Suppressor macrophage (primary cell): ENCODE measurements around the gene CYB5D1.

Experiments used
- DNase-seq, 4 experiments: peaks; one replicate each; pipeline ENCODE4 v3.0.0-alpha.2; 2020 to 2022

CYB5D1 gene

DNA sequence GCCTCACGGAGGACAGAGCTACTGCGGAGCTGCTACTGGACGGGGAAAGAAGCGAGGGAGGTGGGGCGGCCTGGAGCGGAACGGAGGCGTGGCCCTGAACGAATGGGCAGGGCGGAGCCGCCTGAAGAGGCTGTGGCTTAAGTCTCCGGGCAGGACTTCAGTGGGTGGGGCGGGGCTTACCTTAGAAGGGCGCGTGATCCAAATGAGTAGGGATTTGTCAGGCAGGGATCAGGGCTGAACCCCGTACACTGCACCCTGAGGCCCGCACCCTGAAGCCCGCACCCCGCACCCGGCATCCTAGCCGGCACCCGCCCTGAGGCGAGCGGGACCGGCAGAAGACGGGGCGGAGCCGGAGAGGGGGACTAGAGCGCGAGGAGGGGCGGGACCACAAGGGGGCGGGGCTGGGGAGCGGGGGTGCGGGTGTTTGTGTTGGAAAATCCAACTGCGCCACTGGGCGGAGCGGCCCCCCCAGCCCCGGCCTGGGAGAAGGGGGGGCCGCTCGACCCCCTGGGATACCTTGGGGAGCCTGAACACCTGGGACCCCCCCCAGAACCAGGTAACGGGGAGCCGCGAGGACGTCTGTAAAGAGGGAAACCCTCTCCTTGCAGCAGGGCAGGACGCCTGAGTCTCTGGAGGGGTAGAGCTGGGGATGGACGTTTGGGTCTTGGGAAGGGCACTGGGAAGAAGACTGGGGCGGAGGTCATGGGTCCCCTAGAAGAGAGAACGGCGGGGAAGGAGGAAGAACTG, 23.8 kb upstream of the CYB5D1 start, which contains the start of gene KDM6B:
Gene KDM6B, plus strand, starts transcription at position 423 of the 747 bp plus-strand sequence. CDS start 11,338 bp downstream, outside the sequence.
- peak; percentile 92 to 97 (median 96) for DNase-seq

DNA sequence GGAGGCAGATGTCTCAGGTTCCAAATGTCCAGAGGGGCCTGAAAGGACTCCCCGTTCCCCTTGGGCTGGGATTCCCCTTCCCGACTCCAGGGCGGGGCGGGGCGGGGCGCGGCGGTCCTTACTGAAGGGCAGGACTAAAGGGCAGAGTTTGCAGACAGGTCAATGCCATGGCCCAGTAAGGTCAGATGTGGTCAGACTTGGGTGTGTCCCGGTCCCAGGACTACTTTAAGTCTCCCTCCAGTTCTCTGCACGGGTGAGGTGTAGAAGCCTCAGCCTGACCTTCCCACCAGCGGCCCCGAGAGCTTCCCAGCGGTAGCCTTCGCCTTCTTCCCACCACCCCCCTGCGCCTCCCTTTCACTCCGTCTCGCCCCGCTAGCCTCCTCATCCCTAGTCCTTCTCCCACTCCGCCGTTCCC, 23.3 kb upstream of the CYB5D1 start:
- DNase-seq: peak; percentile 67 to 84 (median 78)

DNA sequence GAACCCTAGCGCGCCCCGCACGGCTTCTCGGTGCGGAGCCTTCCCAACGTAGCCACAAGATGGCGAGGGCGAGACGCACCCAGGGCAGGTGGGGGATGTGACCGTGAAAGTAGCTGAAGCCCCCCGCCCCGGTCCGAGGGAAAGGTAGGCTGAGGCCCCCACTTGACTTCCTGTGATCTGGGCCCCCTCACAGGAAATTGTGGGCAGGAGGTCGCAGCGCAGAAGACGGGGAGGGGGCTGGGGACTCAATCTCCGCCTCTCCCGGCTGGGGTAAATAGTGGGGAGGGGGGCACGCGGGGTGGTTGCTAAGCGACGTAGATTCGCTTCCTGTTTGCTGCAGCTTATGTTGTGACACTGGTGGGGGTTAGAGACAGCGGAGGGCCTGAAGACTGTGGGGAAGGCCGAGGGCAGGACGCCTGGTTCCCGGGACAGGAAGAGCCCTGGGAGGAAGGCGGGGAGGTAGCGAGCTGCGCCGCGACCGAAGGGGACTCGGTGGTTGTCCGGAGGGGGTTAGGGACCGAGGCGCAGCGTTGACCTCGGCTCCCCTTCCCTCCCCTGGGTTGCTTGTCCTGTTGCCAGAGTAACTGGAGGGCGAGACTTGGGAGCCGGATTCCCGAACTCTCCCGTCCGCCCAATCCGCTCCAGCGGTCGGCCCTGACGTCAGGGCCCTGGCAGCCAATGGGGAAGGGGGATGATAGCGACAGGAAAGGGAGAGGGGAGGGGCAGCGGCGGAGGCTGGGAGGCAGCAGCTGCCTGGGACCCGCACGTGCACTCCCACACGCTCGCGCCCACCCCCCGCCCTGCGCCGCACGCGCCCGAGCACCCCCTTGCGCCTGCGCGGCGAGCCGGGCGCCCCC, 22.6 kb upstream of the CYB5D1 start:
- DNase-seq: peak; percentile 96 to 97 (median 97)

DNA sequence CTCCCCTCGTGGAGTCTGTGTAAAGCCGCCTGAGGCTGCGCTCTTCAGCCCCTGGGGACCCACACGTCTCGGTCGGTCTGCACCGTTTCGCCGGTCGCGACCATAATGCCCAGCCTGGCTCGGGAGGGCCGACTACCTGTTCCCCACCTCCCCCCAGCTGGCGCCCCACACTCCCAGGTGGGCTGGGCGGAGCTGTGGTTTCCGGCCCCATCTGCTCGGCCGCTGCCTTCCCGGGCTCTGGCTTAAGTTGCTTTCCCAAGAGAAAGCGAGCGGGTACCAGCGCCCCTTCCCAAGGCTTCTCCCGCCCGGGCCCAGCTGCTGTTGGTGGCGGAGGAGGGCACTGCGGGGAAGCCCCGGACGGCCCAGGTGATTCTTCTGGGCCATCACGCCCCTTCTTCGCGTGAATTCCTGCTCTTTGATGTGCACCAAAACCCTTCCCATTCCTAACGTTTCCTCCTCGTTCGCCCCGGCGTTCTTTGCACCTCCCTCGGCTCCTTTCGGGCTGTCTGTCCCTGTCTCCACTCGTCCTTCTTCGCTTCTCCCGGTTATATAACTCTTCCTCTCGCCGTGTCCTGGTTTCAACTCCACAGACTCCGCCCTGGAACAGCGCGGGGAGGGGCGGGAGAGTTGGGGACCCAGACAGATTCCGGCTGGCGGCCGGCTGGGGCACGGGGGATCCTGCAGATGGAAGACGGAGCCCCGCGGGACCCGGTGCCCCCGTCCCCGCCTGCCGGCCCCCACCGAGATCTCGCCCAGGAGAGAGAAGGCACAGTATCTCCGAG, 21.8 kb upstream of the CYB5D1 start:
- DNase-seq: peak; percentile 65 to 83 (median 80)

DNA sequence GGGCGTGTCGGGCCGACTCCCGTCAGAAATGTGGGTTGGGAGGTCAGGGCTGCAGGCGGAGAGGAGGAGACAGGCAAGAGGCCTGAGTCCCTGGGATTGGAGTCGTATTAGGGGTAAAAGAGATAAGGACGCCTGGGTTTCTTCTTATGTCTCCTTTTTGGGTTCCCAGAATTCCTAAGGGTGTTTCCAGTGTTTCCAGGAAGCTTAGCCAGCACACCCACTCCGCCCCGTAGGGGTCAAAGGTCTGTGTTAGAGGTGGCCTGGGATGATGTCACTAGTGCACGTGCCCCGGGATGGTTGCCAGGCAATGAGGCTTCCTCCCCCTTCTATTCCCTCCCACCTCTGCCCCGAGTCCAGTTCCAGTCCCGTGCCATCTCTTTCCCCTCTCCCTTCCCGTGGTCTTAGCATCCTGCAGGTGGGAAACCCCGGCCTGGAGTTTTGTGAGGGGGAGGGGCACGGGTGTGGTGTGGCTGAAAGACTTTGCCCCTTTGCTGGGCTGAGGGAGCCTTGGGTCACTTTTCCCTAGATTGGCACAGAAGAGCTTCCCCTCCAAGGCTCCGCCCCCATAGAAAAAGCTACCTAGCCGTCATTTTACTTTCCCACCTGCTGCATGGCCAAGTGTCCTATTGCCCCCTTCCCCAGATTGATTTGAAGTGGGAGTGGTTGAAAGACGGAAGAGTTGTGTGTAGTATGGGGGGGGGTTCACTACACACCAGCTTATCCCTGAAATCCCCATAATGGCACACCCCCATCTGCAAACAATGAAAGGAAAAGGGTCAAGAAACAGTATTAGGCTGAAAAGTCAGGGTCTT, 21.0 kb upstream of the CYB5D1 start:
- peak; percentile 91 to 94 (median 92) for DNase-seq

DNA sequence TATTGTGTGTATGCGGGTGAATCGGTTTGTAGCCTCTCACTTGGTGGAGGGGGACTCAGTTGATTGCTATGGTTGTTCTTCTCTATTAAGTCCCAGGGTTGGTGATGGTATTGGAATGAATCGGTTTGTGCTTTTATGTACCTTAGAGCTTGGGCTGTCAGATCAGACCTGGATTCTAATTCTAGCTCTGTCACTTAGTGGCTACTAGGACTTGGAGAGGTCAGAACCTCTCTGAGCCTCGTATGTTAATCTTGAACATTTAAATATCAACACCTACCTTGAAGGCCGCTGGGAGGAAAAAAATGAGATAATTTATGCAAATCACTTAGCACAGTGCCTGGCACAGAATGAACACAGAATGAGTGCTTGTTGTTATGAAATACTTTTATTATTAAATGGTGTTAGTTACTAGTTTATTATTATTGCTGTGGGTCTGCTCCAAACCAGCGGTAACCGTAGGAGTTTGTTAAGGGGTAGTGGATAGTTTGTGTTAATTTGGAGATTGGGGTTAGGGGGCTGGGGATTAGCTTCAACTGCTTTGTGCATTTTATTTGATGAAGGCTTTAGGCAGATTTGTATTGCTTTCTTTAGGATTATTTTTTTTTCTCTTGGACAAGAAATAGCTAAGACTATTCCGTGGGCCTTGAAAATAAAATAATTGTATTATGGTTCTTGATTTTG, 20.3 kb upstream of the CYB5D1 start:
- DNase-seq: peak in 2 of 4 experiments; percentile 19 to 35

DNA sequence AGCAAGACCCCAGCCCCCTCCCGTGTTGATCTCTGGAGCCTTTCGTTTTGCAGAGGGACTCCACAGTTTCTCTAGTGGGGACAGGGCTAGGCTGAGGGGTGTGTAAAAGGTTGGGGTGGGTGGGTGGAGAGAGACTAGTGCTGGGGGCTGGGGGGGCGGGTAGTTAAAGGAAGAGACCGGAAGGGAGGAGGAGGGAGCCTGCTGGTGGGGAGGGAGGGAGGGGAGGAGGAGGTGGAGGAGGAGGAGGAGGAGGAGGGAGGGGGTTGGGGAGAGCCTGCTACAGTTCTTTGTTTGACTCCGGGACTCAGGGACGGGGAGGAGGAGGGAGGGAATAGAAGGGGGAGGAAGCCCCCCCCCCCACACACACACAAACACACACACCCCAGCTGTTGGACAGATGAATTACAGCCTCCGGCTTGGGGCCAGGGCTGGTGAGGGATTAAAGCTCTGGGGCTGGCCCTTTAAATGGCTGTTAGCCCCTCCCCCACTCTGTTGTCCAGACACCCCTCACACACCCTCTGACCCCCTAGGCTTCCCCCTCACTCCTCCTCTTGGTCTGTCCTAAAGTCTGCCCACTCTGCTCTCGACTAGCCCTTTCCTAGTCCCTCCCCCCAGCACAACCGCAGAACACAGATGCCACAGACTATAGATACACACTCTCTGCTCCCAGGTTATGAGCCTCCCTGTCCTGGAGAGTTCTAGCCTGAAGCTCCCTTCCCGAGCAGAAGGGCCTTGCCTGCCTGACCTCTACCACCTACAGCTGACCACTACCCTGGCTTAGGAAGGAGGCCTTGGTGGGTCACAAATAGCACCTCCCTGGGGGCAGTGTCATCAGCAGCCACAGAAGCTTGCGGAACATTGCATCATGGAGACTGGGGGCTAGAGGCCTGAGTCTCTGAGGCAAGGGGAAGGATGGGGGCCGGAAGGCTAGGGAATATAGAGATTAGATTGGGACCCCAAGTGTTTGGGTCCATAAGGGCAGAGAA, 19.4 kb upstream of the CYB5D1 start:
- peak; percentile 34 to 64 (median 58) for DNase-seq

DNA sequence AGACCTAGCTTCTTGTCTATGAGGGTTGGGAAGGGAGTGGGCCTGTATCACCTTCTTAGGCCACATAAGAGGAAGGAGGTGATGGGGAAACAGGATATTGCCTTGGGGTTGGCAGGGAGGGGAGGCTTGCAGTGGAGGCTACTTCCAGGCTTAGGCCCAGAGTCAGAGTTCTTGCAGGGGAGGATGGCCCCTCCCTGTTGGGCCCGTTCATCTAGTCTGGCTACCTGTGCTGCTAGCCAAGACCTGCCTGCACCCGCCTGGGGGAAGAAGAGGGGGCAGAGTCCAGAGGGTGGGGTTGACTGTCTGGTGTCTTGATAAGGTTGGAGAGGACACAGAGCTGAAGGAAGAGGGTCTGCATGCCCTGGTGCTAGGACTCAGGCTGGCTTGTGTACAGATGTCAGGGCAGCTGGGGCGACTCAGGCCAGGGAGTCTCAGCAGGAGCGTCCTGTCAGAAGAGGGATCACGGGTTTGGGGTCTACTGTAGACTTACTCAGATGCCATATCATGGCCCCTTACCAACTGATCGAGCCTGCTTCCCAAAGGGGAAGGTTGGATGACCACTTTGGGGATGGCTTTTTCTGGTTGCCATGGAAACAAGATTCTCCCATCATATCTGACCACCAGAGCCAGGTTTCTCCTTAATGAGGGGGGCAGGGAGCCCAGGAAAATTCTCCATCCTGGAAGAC, 18.5 kb upstream of the CYB5D1 start:
- DNase-seq: peak; percentile 55 to 73 (median 72)

DNA sequence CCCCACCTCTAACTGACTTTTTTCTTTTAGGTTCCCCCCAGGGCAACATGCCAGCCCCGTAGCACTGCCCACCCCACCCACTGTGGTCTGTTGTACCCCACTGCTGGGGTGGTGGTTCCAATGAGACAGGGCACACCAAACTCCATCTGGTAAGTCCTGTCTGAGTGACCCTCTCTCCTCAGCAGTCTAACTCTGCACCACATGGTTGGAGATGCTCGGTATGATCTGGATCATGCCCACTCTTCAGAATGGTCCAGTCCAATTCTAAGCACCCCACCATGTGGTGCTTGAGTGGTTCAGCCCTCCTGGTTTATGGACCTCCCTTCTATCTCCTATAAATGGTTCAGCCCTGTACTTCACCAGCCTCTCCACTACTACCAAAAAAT, 17.9 kb upstream of the CYB5D1 start:
- peak in 2 of 4 experiments; percentile 16 to 44 for DNase-seq

DNA sequence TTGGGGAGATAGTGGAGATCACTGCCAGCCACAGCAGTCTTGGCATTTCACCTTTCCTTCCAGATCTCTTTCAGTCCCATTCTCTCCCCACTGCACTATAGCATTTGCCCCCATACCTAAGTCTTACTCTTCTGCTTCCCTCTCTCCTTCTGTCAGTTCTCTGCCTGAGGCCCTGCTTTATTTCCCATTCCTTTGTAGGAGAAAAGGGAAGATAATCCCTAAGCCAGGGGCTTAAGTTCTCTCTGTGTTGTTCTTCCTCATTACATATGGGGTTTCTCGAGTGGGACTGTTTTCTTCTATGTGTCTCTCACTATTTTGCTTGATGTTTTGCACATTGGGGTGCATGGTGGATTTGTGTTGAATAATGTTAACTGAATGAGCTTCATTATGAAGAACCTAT, 17.4 kb upstream of the CYB5D1 start:
- DNase-seq: peak in 3 of 4 experiments; percentile 18 to 43 (median 33)

DNA sequence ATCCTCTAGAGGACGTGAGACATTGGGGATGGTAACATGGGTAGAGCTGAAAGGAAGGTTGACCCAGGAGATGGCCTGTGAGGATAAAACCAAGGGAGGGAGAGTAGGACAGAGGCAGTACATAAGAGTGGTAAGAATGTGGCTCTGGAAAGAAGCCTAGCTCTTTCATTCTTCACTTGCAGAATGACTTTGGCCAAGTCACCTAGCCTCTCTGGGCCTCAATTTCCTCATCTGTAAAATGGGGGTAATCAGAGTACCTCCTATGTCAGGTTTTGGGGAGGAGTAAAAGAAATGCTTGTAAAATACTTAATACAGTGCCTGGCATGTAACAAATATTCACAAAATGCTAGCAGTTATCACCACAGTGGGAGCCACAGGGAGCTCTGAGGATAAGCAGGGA, 16.9 kb upstream of the CYB5D1 start:
- DNase-seq: no peak

DNA sequence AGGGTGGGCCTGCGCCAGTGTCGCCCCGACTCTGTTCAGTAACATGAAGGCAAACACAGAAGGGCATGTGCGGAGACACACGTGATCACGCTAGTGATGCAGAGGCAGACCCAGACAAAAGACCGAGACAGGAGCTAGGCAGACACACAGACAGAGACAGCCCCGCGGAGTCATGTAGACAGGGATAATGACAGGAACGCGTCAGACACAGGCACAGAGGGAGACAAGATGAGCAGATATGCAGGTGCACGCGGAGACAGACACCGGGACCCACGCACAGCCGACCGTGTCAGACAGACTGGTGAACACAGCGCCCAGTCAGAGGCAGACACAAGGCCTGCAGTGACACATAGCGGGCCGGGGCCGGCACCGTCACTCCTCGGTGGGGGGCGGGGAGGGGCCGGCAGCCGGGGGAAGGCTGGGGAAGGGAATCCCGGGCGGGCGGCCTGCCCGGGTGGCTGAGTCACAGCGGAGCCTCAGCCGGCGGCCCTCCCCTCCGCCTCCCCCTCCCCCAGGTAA, 16.3 kb upstream of the CYB5D1 start:
- DNase-seq: peak; percentile 90 to 93 (median 92)

DNA sequence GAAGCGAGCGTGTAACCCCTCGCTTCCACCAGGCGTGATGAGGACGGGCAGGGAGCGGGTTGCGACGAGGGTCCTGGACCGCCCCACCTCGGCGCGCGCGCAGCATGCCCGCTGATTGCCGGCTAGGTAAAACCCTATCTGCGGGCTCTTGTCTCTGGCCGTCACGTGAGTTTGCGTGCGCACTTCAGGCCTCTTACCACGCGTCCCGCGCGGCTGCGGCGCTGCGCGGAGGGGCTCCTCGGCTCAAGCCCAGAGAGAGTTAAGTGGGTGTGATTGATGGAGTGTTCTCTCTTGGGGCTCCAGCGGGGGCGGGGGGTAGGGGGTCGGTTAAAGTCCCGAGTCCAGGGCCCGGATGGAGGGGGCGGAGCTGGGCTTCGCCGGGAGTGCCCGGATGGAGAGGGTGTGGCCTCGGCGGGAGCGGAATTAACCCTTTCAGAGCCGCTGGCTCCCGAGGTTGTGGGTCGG, 15.9 kb upstream of the CYB5D1 start:
- peak; percentile 92 to 95 (median 94) for DNase-seq

DNA sequence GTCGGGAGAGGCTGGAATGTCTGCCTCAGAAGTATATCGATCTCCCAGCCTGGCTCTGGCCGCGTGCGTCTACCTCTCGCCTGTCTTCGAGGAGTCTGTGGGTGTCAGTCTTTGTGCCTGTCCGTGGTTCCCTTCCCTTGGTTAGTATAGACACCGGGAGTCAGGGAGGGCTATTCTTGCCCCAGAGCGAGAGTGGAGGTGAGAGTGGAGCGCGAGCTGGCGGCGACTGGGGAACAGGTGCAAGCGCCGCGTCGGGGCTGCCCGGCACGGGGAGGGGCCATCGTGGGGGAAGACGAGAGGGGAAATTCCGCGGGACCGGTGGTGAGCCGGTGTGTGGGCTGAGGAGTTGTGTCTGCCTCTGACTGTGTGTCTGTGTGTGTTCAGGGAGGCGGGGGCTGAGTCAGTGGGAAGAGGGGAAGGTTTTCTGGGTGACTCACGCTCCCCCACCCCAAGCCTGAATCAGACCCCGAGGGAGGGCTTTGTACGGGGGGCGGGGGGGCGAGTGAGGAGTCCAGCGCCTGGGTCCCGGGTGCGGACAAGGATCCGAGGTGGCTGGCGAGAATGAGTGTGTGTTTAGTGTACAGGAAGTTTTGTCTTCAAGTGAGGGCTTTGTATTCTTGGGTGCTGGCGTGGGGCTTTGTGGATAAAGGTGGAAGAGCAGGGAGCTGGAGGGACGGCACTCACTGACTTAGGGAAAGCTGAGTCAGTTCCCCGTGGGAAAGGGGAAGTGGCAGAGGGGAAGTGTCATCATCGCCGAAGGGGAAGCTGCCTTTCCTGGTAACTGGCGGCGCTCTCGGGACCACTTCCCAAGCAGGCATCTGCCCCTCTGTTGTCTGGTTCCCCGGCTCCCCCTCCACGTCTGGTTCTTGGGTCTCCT, 15.2 kb upstream of the CYB5D1 start:
- DNase-seq: peak; percentile 96 to 99 (median 98)

DNA sequence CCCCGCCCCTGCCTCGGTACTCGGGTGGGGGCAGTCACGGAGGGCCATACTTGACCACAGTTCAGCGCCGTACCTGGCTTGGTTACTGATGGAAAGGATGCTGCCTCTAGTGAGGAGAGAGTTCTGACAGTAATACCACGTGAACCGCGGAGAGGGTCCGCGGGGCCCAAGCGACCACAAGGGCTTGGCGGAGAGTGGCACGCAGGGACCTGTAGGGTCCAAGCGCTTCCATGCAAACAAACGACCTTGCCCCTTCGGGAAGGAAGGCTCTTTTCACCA, 14.6 kb upstream of the CYB5D1 start:
- no peak for DNase-seq

DNA sequence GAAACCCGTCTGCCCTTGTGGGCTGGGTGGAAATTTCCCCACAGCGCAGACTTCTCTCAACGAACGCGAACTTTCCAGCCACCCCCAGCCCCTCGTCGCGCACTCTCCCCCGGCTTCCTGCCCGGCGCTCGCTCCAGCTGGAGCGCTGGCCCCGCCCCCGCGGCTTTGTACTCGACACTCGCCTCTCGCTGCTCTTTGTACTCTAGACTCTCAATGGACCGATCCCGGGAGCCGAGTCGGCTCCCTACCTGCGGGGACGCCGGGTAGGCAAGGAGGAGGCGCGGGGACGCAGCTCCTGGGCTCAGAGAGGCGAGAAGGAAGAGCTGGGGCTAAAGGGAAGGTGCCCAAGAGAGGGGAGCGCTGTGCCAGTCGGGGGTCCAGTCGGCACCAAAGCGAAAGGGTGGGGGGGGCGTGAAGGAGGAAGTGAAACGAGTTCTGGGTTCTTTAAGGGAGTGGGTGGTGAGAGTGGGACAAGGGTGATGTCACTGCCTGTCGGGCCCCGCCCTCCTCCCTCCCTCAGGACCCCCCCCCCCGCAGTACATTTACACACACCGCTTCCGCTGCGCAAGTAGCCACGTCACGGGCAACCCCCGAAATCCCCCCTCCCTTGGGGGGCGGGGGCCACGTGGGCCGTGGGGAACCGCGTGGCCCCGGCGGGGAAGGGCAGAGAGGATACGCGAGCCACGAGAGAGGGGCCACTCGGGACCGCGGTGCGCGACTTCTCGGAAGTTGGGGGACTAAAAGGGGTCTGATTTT, 14.1 kb upstream of the CYB5D1 start:
- peak; percentile 95 to 97 (median 96) for DNase-seq
